ENCODE results near the gene TEKTIP1. TPM values are rescaled to one million over a fixed set of nuclear protein-coding genes. Genes with fewer than 3 reads are reported as not detected.

The TEKTIP1 gene
- total RNA-seq, 1 donor from 2014 or later, result 0.68 TPM

- Mint-ChIP-seq H3K27me3 (ENCODE audit: low read depth, unreplicated experiment) (peaks cover 7% of the 10 kb centered on the region), H3K4me3 (ENCODE audit: unreplicated experiment) (peak overlapping the region; percentile 73), H3K9me3 (ENCODE audit: unreplicated experiment) (peaks cover 2% of the 10 kb centered on the region), H3K27ac (ENCODE audit: unreplicated experiment) (peak overlapping the region; percentile 69), H3K4me1 (ENCODE audit: low read depth, unreplicated experiment) (peaks cover 10% of the 10 kb centered on the region), H3K36me3 (ENCODE audit: low read depth, unreplicated experiment) (peaks cover 10% of the 10 kb centered on the region)
- Histone ChIP-seq H4K20me1 (ENCODE audit: insufficient read depth, low read length) (peaks cover 18% of the 10 kb centered on the region), H3K4me3 (ENCODE audit: insufficient read depth, low read depth, low read length) (no peak overlapping the region), H3K36me3 (ENCODE audit: insufficient read depth, low read length) (peaks cover 3% of the 10 kb centered on the region), H3K79me2 (ENCODE audit: insufficient read depth, low read length) (peaks cover 6% of the 10 kb centered on the region), H3K27ac (ENCODE audit: low read depth, low read length) (no peak overlapping the region), H3K4me1 (ENCODE audit: insufficient read depth, low read length) (peaks cover 23% of the 10 kb centered on the region), H2AFZ (ENCODE audit: low read depth, low read length) (no peak overlapping the region), H3K4me2 (ENCODE audit: low read length) (no peak overlapping the region), H3K27me3 (ENCODE audit: insufficient read depth, low read length) (no peaks in the 10 kb centered on the region), H3K9ac (ENCODE audit: low read length) (no peak overlapping the region), H3K9me3 (ENCODE audit: insufficient read depth, low read depth, low read length) (no peaks in the 10 kb centered on the region)
- FAIRE-seq (no peak), DNase-seq (ENCODE audit: low read depth) (no peak)
- TF ChIP-seq CTCF (IDR thresholded peaks at IDR 0.05; ENCODE audit: insufficient read depth, low read depth, low read length) (peak; percentile 6), EZH2 (IDR thresholded peaks at IDR 0.05; ENCODE audit: insufficient read depth, low read length) (no peak)
These were observed 36.3 kb downstream of the TEKTIP1 start for GRCh38 chr19:3575260-3575741.

GRCh38 chr19:3575949-3576673 lies 37.1 kb downstream of the TEKTIP1 start:
- H3K9me3 ChIP-seq (ENCODE audit: insufficient read depth, low read depth, low read length), result no peaks in the 10 kb centered on the region
- peaks cover 6% of the 10 kb centered on the region for H3K79me2 ChIP-seq (ENCODE audit: insufficient read depth, low read length)
- Mint-ChIP-seq H3K9me3 (ENCODE audit: unreplicated experiment) (peaks cover 2% of the 10 kb centered on the region), H3K27me3 (ENCODE audit: low read depth, unreplicated experiment) (peaks cover 7% of the 10 kb centered on the region), H3K4me3 (ENCODE audit: unreplicated experiment) (peak overlapping the region; percentile 62), H3K4me1 (ENCODE audit: low read depth, unreplicated experiment) (peaks cover 15% of the 10 kb centered on the region), H3K27ac (ENCODE audit: unreplicated experiment) (no peak overlapping the region), H3K36me3 (ENCODE audit: low read depth, unreplicated experiment) (peaks cover 10% of the 10 kb centered on the region)
- H3K4me1 ChIP-seq (ENCODE audit: insufficient read depth, low read length), result peaks cover 29% of the 10 kb centered on the region
- no peak overlapping the region for H2AFZ ChIP-seq (ENCODE audit: low read depth, low read length)
- H3K4me2 ChIP-seq (ENCODE audit: low read length), result peak overlapping the region; percentile 73
- H3K27me3 ChIP-seq (ENCODE audit: insufficient read depth, low read length), result no peaks in the 10 kb centered on the region
- peak overlapping the region; percentile 7 for H3K9ac ChIP-seq (ENCODE audit: low read length)
- no peak overlapping the region for H3K27ac ChIP-seq (ENCODE audit: low read depth, low read length)
- H4K20me1 ChIP-seq (ENCODE audit: insufficient read depth, low read length), result peaks cover 18% of the 10 kb centered on the region
- no peak overlapping the region for H3K4me3 ChIP-seq (ENCODE audit: insufficient read depth, low read depth, low read length)
- H3K36me3 ChIP-seq (ENCODE audit: insufficient read depth, low read length), result peaks cover 3% of the 10 kb centered on the region
- no peak for FAIRE-seq
- no peak for DNase-seq (ENCODE audit: low read depth)
- TF ChIP-seq CTCF (IDR thresholded peaks at IDR 0.05; ENCODE audit: insufficient read depth, low read depth, low read length), result no peak
- no peak for TF ChIP-seq EZH2 (IDR thresholded peaks at IDR 0.05; ENCODE audit: insufficient read depth, low read length)
